K562 (cell line): ENCODE results near the gene ZNF775. TPM values are rescaled to one million over a fixed set of nuclear protein-coding genes. Genes with fewer than 3 reads are reported as not detected.

Source experiments
- ATAC-seq: fragments of 200-7000 bp; cut with Tn5 transposase; 3 replicates; pipeline ENCODE4 v1.9.1; 2020; ENCODE audit warnings: moderate library complexity
- BruUV-seq: library from RNA; stranded (reverse); fragments of 400-500 nt; replicated peaks from 2 replicates; lab custom pipeline; 2021; lab: Mats Ljungman, UMichigan
- CTCF ChIA-PET: fragments of 300-600 bp; formaldehyde crosslinking; extraction: SDS; loops from one replicate; lab custom pipeline; 2021; ENCODE audit warnings: low intra/inter-chr PET ratio; lab: Yijun Ruan, JAX
- POLR2A ChIA-PET: fragments of 300-600, 350-650 bp; sonication (Branson Sonifier 250); formaldehyde crosslinking; extraction: SDS; loops from one replicate; lab custom pipeline; 2021; ENCODE audit warnings: antibody characterized with exemption, inconsistent platforms; lab: Yijun Ruan, JAX
- DNase-seq, 4 experiments: peaks; one replicate each; pipeline versions ENCODE4 v3.0.0 to v3.0.0-alpha.2; 2011 to 2018; ENCODE audit warnings: low spot score in 3 of 4, mixed read lengths in 3 of 4; ENCODE audit errors: extremely low read depth in 1 of 4
- FAIRE-seq: peaks from 2 replicates; lab custom pipeline; 2011; peaks lifted over from hg19 to GRCh38; lab: Jason Lieb, UNC
- H2AFZ ChIP-seq: 2 replicates; pipeline ENCODE4 v1.6.0; 2011; ENCODE audit warnings: low read depth, low read length, control low read depth, inconsistent platforms
- H3K27ac ChIP-seq: fragments of 200-600 bp; 3 replicates; pipeline ENCODE4 v1.8.0; 2011; ENCODE audit warnings: low read depth, mild to moderate bottlenecking, control low read depth, inconsistent platforms, low read length, moderate library complexity, mixed read lengths; ENCODE audit errors: extremely low read depth
- H3K27me3 ChIP-seq, 2 experiments: fragments of 300-600 bp in 1 of 2; 2 replicates in 1 of 2; 3 replicates in 1 of 2; pipeline versions ENCODE4 v1.6.0 to v1.8.0; 2011; ENCODE audit warnings: inconsistent platforms in 2 of 2, low read length in 2 of 2, mild to moderate bottlenecking in 1 of 2, mixed read lengths in 1 of 2, moderate library complexity in 1 of 2; ENCODE audit not compliant: control insufficient read depth in 2 of 2, insufficient read depth in 2 of 2
- H3K36me3 ChIP-seq: fragments of 300-600 bp; 3 replicates; pipeline ENCODE4 v1.8.0; 2011; ENCODE audit warnings: mild to moderate bottlenecking, low read length, inconsistent platforms; ENCODE audit not compliant: control insufficient read depth, insufficient read depth
- H3K4me1 ChIP-seq, 2 experiments: fragments of 200-600 bp in 1 of 2; replicated peaks in 1 of 2; 2 replicates in 1 of 2; 3 replicates in 1 of 2; pipeline versions ENCODE4 v1.5.1 to v1.8.0; 2011; ENCODE audit warnings: inconsistent platforms in 2 of 2, low read length in 2 of 2, mild to moderate bottlenecking in 1 of 2, mixed read lengths in 1 of 2, moderate library complexity in 1 of 2; ENCODE audit not compliant: control insufficient read depth in 2 of 2, insufficient read depth in 2 of 2
- H3K4me2 ChIP-seq: 2 replicates; pipeline ENCODE4 v1.6.1; 2011; ENCODE audit warnings: low read length, control low read depth, inconsistent platforms, mixed read lengths; ENCODE audit not compliant: insufficient read depth
- H3K4me3 ChIP-seq: fragments of 200-600 bp; sonication (generic), shearing (Covaris generic); 2 replicates; pipeline ENCODE4 v1.5.1; 2016; ENCODE audit warnings: control low read depth, inconsistent platforms
- H3K79me2 ChIP-seq: fragments of 200-600 bp; 3 replicates; pipeline ENCODE4 v1.8.0; 2011; ENCODE audit warnings: low read length, inconsistent platforms; ENCODE audit not compliant: control insufficient read depth, insufficient read depth
- H3K9ac ChIP-seq, 2 experiments: 2 replicates each; pipeline versions ENCODE4 v1.6.0 to v1.6.1; 2011; ENCODE audit warnings: low read depth in 2 of 2, low read length in 2 of 2, control low read depth in 1 of 2, inconsistent platforms in 1 of 2, mild to moderate bottlenecking in 1 of 2, mixed read lengths in 1 of 2; ENCODE audit not compliant: insufficient read depth in 1 of 2
- H3K9me1 ChIP-seq: one replicate; pipeline ENCODE4 v1.6.0; 2011; ENCODE audit warnings: inconsistent platforms, mild to moderate bottlenecking, low read length, moderate library complexity; ENCODE audit not compliant: control insufficient read depth, insufficient read depth
- H3K9me3 ChIP-seq: replicated peaks from 2 replicates; pipeline ENCODE4 v1.5.1; 2011; ENCODE audit warnings: low read depth, low read length, inconsistent platforms; ENCODE audit not compliant: control insufficient read depth, insufficient read depth
- H4K20me1 ChIP-seq: replicated peaks from 2 replicates; pipeline ENCODE4 v1.6.1; 2011; ENCODE audit warnings: low read length, inconsistent platforms, mixed read lengths; ENCODE audit not compliant: control insufficient read depth, insufficient read depth
- DMBX1 ChIP-seq: fragments of 250-450 bp; sonication (Bioruptor Pico); IDR thresholded peaks from 2 replicates; pipeline ENCODE4 v1.8.0; 2022; ENCODE audit warnings: inconsistent platforms, mild to moderate bottlenecking, moderate library complexity, borderline replicate concordance
- KDM5B ChIP-seq: fragments of 200-600 bp; sonication (generic); IDR thresholded peaks from 2 replicates; pipeline ENCODE4 v1.6.1; 2012; ENCODE audit warnings: low read depth, mild to moderate bottlenecking, moderate library complexity, low read length, control low read depth, inconsistent platforms; ENCODE audit not compliant: insufficient replicate concordance
- PHB ChIP-seq: fragments of 250-450 bp; sonication (Bioruptor Pico); IDR thresholded peaks from 2 replicates; pipeline ENCODE4 v1.5.0; 2021
- ZNF589 ChIP-seq: fragments of 200-800 bp; sonication (Bioruptor generic); IDR thresholded peaks from 2 replicates; pipeline ENCODE4 v1.6.1; 2016; ENCODE audit warnings: low read depth, missing genetic modification characterization, missing compliant biosample characterization
- WGBS: fragments of 100-300 bp; shearing (Covaris generic); methylation state at CpG from one replicate; pipeline ENCODE4 v1.1.6; 2016; ENCODE audit warnings: low coverage, mixed read lengths; ENCODE audit not compliant: insufficient coverage; ENCODE audit errors: missing lambda C conversion rate; 5-methylcytosine and 5-hydroxymethylcytosine counted together
- in situ Hi-C: fragments of 300-500 bp; cut with MboI; formaldehyde crosslinking; loops from 4 replicates; pipeline ENCODE4 v1.15.0; 2018; ENCODE audit warnings: inconsistent platforms, mixed read lengths
- intact Hi-C: fragments of 100-400 bp; cut with micrococcal nuclease; formaldehyde crosslinking; loops from 2 replicates; pipeline ENCODE4 v1.14.2; 2022
- polyA plus RNA-seq, 8 experiments: library from polyadenylated mRNA; depleted of rRNA in 4 of 8; stranded (reverse) in 5 of 8; unstranded in 3 of 8; fragments of >200 nt; fragmentation: Nextera tagmentation in 2 of 8; fragmentation: Illumina TruSeq in 1 of 8; extraction: Ambion mirVana in 2 of 8; extraction: Trizol in 1 of 8; gene quantifications; 2 replicates each; pipeline versions ENCODE4 v1.2.1 to v1.2.3, GENCODE V29; 2011 to 2014; ENCODE audit warnings: inconsistent platforms in 1 of 8, missing spikeins in 1 of 8
- total RNA-seq, 7 experiments: library from RNA; depleted of rRNA in 6 of 7; stranded (reverse); fragments of >200 nt in 6 of 7; fragmentation: Illumina TruSeq in 2 of 7; extraction: Trizol in 2 of 7; gene quantifications; 2 replicates each; pipeline versions ENCODE4 v1.2.1 to v1.2.3, GENCODE V29; 2011 to 2021; ENCODE audit warnings: low replicate concordance in 1 of 7
- TF ChIP-seq, protein P1 (sequence below): sonication (generic); formaldehyde crosslinking; IDR thresholded peaks from 2 replicates; pipeline ENCODE4 v1.8.0; 2022; ENCODE audit warnings: missing genetic modification reagents, mild to moderate bottlenecking, moderate library complexity, borderline replicate concordance
- TF ChIP-seq, protein P2 (sequence below): fragments of 250-450 bp; sonication (Bioruptor Pico); IDR thresholded peaks from 2 replicates; pipeline ENCODE4 v1.9.0; 2021; ENCODE audit warnings: mild to moderate bottlenecking, inconsistent platforms

Gene ZNF775
- total and polyA plus RNA-seq, 9 of the 15 experiments (the other 6 are each of a cell fraction or from before 2014, with no cell fraction given): 0.04 to 18.7 (median 4.9) TPM

DNA sequence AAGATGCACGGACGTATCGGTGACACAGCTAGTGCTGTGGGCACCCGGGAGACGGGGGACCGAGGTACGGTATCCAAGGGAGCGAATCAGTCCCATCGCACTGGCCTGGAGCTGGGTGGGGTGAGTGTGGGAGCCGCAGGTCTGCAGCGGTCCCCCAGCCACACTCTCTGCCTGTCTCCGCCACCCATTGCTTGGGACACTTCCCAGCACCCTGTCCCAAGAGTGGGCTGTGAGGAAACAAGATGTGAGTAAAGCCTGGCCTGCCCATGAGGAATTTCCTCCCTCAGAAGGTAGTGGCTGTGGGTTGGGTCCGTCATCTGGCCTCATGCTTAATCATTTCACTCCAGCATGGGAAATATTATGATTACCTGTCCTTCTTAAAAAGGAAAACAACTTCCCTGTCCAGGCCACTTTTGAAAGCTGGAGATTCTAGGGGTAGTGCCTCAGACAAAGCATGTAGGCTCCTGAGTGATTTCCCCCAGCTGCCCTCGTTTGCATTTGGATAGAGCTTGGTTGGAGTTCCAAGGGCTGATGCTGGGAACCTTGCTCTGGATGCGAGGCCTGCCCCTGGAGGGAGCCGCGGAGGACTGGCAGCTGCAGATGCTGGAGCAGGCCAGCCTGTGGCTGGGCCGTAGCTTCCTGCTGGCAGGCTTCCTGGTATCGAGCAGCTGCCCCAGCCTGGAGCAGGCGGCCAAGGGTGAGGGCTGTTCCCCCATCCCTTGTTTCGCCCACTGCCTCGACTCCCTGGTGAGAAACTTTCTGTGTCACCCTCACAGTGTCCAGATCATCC lies 49.6 kb upstream of the ZNF775 start:
- TF ChIP-seq ZNF589 (CRISPR knock-in tag) (no peak), PHB (CRISPR knock-in tag) (0 out of 2 replicates have a peak, but pooled peaks have one; percentile 14), DMBX1 (CRISPR knock-in tag) (no peak), KDM5B (peak; percentile 3)
- TF ChIP-seq, protein P1, sequence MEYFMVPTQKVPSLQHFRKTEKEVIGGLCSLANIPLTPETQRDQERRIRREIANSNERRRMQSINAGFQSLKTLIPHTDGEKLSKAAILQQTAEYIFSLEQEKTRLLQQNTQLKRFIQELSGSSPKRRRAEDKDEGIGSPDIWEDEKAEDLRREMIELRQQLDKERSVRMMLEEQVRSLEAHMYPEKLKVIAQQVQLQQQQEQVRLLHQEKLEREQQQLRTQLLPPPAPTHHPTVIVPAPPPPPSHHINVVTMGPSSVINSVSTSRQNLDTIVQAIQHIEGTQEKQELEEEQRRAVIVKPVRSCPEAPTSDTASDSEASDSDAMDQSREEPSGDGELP (CRISPR knock-in tag): 0 out of 2 replicates have a peak, but pooled peaks have one; percentile 7
- TF ChIP-seq, protein P2, sequence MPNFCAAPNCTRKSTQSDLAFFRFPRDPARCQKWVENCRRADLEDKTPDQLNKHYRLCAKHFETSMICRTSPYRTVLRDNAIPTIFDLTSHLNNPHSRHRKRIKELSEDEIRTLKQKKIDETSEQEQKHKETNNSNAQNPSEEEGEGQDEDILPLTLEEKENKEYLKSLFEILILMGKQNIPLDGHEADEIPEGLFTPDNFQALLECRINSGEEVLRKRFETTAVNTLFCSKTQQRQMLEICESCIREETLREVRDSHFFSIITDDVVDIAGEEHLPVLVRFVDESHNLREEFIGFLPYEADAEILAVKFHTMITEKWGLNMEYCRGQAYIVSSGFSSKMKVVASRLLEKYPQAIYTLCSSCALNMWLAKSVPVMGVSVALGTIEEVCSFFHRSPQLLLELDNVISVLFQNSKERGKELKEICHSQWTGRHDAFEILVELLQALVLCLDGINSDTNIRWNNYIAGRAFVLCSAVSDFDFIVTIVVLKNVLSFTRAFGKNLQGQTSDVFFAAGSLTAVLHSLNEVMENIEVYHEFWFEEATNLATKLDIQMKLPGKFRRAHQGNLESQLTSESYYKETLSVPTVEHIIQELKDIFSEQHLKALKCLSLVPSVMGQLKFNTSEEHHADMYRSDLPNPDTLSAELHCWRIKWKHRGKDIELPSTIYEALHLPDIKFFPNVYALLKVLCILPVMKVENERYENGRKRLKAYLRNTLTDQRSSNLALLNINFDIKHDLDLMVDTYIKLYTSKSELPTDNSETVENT: peak; percentile 42; the same call in 1 of the 2 replicates
- H3K36me3 ChIP-seq: peaks cover 91% of the 10 kb centered on the region
- peak overlapping the region in 1 of 2 experiments; percentile 30; a peak in 1 of 4 replicates for H3K9ac ChIP-seq
- in situ Hi-C loops: no loop called here
- peak in 1 of 4 experiments; percentile 19 for DNase-seq
- no peak overlapping the region for H3K27ac ChIP-seq
- CTCF ChIA-PET: no interaction called here
- H3K27me3 ChIP-seq: no peaks in the 10 kb centered on the region
- peaks cover 8 to 25% of the 10 kb centered on the region in 2 experiments; a peak in 4 of 5 replicates for H3K4me1 ChIP-seq
- peaks cover 39% of the 10 kb centered on the region for H3K79me2 ChIP-seq
- ATAC-seq: no peak
- 93% methylated on average over 21 of the region's 22 CpGs for WGBS
- H4K20me1 ChIP-seq: no peaks in the 10 kb centered on the region; the same call in 1 of the 2 replicates
- no peak overlapping the region for H3K4me2 ChIP-seq
- POLR2A ChIA-PET: interaction anchor here (0.6 to 1.2 kb wide), 6 partner anchors 8 to 41 kb away, joined by 3 to 7 read pairs (median 3); no protein-coding TSS in a partner anchor
- intact Hi-C loops: no loop called here
- H2AFZ ChIP-seq: no peak overlapping the region
- no peak for FAIRE-seq
- no peak overlapping the region for H3K4me3 ChIP-seq
- H3K9me3 ChIP-seq: no peaks in the 10 kb centered on the region
- no TSS peak for BruUV-seq
- no peaks in the 10 kb centered on the region for H3K9me1 ChIP-seq
